GM19238 (cell line): ENCODE data around the gene FAM53C.
"Not testable (repeated sequence)": the region's sequence is repeated elsewhere in the genome, so short reads cannot be mapped to it uniquely, and the experiment has no call there.

Experiments
- DNase-seq: peaks from one replicate; pipeline ENCODE4 v3.0.0; 2011; ENCODE audit warnings: low spot score; ENCODE audit not compliant: insufficient read length

FAM53C gene

GRCh38 chr5:138389911-138390310 lies 51.8 kb downstream of the FAM53C start:
- not testable (repeated sequence) for DNase-seq

GRCh38 chr5:138391859-138392386 lies 53.9 kb downstream of the FAM53C start:
- DNase-seq, result no peak
